Islet precursor cell (in vitro differentiated cells): ENCODE data around the gene CD101.
A peak's percentile ranks its signal among the peaks of the same experiment; 100 is the strongest.

Experiments
- DNase-seq: peaks from one replicate; pipeline ENCODE4 v3.0.0-alpha.2; 2018

CD101 gene

GRCh38 chr1:117020526-117021156 lies 19.1 kb downstream of the CD101 start:
- DNase-seq = no peak

GRCh38 chr1:117022114-117022513 lies 20.6 kb downstream of the CD101 start:
- no peak for DNase-seq

DNA sequence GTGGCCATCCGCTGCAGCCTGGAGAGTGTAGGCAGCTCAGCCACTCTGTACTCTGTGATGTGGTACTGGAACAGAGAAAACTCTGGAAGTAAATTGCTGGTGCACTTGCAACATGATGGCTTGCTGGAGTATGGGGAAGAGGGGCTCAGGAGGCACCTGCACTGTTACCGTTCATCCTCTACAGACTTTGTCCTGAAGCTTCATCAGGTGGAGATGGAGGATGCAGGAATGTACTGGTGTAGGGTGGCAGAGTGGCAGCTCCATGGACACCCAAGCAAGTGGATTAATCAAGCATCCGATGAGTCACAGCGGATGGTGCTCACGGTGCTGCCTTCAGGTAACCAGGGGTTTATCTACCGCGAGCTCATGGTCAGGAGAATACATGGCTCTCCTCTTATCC lies 24.0 kb downstream of the CD101 start:
- DNase-seq = peak; percentile 36

DNA sequence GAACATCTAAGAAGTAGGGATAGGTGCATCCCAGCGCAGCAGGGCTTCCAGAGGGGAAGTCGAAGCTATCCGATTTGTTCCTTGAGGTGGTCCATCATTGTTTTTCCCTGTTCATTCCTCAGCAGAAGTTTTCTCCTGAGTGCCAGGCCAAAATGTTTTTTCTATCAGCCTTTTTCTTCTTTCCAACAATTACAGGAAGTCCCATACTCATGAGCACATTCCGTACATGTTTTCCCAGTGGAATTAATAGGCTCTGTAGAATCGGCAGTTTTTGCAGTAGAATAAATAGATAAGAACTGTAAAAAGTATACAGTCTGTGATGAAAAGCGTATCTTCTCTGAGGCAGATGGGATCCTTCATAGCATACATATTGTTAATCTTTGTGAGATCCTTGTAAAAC lies 24.8 kb downstream of the CD101 start:
- no peak for DNase-seq

GRCh38 chr1:117029685-117030084 lies 28.1 kb downstream of the CD101 start:
- DNase-seq = no peak

- DNase-seq = no peak
Measured at GRCh38 chr1:117030271-117030877, 28.8 kb downstream of the CD101 start.

GRCh38 chr1:117032266-117032665 lies 30.7 kb downstream of the CD101 start:
- DNase-seq = no peak

DNA sequence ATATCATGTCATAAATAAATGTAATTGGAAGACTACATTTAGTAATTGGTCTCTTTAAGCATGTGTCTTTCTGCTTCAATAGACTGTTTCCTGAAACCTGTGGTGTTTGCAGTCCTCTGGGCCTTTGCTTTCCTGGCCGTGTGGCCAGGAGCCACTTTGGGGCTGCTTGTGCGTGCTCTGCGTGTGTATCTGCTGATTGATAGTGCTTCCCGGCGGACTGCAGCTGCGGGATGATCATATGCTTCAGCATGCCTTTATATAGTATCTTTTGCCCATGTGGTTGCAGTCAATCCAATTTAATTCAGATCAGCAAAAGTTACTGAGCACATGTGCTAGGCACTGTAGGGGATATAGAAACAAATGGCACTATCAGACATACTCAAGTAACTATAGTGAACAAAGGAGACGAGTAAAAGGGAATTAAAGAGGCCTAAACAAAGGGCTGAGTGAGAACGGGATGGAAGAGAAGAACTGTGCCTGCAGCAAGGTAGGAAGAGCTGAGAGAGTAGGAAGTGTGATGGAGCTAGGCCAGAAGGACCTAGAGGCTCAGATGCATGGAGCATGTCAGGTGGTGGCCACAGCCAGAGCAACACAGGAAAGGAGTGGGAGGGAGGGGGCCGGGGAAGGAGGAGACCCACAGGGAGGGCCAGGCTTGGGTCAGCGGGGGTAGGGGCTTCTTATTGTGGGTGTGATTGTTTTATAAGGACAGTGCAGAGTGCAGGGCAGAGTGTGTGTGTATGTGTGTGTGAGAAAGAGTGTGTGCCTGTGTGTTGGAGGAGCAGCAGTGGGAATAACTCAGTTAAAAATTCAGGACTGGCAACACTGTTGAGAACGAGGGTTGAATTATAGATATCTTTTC lies 31.4 kb downstream of the CD101 start:
- no peak for DNase-seq

DNA sequence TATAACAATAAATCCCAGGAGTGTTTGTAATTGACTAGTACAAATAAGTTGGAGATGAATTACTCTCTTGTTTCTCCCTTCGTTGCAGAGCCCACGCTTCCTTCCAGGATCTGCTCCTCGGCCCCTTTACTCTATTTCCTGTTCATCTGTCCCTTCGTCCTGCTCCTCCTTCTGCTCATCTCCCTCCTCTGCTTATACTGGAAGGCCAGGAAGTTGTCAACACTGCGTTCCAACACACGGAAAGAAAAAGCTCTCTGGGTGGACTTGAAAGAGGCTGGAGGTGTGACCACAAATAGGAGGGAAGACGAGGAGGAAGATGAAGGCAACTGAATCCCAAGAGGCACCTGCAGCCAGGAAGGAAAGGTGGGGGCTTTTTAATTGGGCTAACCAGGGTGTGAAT lies 32.2 kb downstream of the CD101 start:
- DNase-seq = no peak

DNA sequence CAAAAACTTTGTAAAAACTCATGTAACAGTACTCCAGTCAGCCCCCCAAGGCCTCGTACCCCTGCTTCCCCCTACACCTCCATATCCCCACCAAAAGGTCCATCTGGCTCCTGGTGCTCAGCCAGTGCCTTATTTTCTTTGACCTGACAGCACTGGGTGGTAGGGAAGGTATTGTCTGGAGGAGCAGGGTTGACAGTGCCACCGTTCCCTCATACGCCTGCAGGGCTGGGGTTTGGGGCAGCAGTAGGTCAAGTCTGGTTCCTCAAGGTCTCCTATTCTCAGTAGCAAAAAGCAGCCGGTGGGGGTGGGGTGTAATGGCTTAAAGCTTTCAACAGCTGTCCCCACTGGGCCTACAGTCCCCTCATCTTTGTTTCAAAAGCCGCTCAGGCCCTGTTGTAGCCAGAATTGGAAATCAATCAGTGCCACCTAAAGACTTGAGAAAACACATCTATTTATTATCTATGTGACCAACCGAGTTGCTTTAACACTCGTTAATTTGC lies 33.3 kb downstream of the CD101 start:
- DNase-seq = peak; percentile 52

GRCh38 chr1:117036018-117036461 lies 34.5 kb downstream of the CD101 start:
- DNase-seq = peak; percentile 93

- no peak for DNase-seq
Measured at GRCh38 chr1:117037802-117038201, 36.2 kb downstream of the CD101 start.

DNA sequence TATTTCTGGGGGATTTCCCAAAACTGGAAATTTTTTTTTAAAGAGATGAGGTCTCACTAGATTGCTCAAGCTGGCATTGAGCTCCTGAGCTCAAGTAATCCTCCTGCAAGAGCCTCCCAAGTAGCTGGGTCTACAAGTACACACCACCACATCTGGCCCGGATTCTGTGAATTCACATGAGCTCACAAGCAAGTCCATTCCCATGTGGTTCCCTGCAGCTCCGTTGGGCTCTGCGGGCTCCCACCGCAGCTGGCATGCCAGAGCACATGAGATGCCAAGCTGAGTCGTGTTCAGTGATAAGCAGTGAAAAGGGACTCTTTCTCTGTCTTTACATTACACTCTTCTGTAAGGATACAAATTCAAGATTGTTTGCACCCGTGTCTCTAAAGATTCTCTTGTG lies 36.7 kb downstream of the CD101 start:
- DNase-seq = no peak

GRCh38 chr1:117044217-117044616 lies 42.7 kb downstream of the CD101 start:
- DNase-seq = no peak

- no peak for DNase-seq
Measured at GRCh38 chr1:117045644-117046043, 44.1 kb downstream of the CD101 start.

DNA sequence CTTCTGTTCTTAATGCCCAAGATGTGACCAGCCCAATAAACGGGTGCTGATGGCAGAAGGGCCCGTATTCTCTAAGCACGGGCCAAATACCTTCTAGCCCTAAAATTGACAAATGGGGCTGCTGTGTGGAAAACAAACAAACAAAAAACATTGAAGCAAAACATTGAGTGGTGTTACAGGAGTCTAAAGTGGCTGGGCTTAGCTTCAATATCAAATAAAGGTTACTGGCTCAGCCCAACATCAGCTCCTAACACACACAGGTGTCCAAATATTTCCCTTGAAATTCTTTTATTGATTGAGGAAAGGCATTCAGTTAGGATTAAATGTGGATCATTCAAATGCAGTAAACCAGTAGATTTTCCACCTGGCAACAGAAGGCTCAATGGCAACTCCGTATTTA lies 45.2 kb downstream of the CD101 start:
- no peak for DNase-seq

DNA sequence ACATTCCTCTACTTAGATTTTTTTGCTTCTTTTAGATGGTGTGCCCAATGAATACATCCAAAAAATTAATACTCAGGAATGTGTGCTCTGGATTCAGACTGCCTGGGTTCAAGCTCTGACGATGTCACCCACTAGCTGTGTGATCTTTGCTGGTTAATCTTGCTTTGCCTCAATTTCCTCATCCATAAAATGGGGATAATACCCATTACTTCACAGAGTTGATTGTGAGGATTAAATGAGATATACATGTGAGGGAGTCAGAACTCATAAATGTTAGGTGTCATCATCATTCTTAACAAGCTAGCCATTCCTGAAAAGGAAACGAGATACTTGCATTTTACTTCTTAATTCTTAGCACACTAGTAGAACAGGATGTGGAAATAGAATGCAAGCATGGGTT lies 45.7 kb downstream of the CD101 start:
- no peak for DNase-seq

DNA sequence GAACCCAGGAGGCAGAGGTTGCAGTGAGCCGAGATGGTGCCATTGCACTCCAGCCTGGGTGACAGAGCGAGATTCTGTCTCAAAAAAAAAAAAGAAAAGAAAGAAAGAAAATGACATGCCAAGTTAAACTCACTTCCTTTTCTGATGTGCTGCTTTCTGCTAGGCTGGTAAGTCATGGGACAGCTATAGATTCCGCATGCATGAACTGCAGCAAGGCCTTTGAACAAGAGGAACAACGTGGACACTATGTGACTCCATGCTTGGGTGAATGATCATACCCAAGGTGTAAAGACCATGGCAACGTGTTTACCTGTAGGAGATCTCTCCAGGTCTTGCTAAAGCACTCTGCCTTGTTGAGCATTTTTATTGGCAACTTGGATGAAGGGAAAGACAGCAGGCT lies 48.3 kb downstream of the CD101 start:
- no peak for DNase-seq

DNA sequence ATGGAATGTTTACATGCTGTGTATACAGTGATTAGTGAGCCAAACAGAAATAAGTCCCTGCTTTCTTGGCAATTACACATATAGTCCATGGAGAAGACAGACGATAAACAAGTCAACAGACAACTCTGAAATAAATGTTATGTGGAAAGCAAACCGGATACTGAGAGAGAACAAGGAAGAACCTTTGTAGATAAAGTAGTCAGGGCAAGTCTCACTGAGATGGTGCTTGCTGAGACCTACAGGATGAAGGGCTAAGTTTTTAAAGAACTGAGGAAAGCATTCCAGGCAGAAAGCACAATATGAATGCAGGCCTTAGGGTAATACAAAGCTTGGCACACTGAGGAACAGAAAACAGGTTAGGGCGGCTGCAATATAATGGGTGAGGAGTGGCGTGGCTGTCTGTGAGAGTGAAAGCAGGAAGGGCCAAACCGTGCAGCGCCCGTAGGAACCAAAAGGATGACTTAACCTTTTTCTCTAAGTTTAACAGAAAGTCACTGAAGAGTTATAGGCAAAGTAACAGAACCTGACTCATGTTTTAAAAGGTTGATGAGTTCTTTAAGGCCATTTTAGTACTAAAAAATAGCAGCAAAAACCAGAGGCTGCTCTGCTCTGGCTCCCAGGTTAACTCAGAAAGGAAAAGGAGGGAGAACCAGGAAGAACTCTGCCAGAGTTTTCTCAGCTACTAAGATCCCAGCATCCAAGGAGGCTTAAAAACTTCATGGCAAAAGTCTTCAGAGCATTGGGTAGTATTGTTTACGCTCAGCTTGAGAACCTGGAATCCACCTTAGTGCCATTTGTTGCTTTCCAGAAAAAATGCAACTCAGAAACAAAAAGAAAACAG lies 49.9 kb downstream of the CD101 start:
- DNase-seq = no peak

DNA sequence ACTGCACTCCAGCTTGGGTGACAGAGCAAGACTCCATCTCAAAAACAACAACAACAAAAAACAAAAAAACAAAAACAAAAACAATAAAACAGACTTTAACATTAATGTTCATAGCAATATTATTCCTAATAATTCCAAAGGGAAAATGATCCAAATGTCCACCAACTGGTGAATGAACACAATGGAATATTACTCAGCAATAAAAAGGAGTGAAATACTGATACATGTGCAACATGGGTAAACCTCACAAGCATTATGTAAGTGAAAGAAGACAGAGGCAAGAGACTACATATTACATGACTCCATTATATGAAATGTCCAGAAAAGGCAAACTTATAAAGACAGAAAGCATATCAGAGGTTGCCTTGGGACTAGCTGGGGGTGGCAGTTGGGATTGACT lies 52.5 kb downstream of the CD101 start:
- no peak for DNase-seq

DNA sequence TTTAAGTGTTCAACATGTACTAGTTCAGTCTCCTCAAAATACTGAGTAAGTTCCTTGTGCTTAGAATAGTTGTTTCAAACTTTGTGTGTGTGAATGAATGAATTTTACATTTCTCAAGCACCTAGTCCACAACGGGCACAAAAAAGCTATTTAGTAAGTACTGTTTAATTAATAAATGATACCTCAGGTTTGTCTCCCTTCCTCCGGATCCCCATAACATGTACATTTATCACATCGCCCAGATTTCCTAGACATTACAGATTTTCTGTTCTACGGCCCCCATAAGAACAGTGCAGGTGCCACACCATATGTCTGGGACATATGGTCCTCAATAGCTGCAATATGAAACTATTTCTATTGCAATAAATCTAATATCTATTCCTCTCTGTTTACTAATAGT lies 57.2 kb downstream of the CD101 start:
- DNase-seq = no peak

- no peak for DNase-seq
Measured at GRCh38 chr1:117059334-117059677, 57.7 kb downstream of the CD101 start.
